Upper lobe of left lung (tissue), 4 donors: Measurements from ENCODE around the gene OR2F1.

Experiments used
- CTCF ChIP-seq, 6 experiments: fragments of 450-650 bp in 4 of 6; fragments of 200-600 bp in 2 of 6; sonication (generic) in 2 of 6; IDR thresholded peaks; one replicate each; pipeline ENCODE4 v1.5.1; 2016 to 2019; ENCODE audit warnings: antibody characterized with exemption in 6 of 6
- POLR2A ChIP-seq, 4 donors: fragments of 450-650 bp; IDR thresholded peaks; one replicate each; pipeline ENCODE4 v1.5.1; 2016 to 2017; ENCODE audit warnings: antibody characterized with exemption in 4 of 4, mild to moderate bottlenecking in 2 of 4

GRCh38 chr7:143906895-143907294 is 47.7 kb upstream of the OR2F1 start:
- TF ChIP-seq CTCF (IDR thresholded peaks at IDR 0.05): no peak
- TF ChIP-seq POLR2A (IDR thresholded peaks at IDR 0.05): no peak
